Measurements from ENCODE around the gene LPGAT1. TPM values are rescaled to one million over a fixed set of nuclear protein-coding genes. Genes with fewer than 3 reads are reported as not detected.

The LPGAT1 gene
- total RNA-seq, 4 donors from 2014 or later: 26.7 to 41.4 (median 38.1) TPM

DNA sequence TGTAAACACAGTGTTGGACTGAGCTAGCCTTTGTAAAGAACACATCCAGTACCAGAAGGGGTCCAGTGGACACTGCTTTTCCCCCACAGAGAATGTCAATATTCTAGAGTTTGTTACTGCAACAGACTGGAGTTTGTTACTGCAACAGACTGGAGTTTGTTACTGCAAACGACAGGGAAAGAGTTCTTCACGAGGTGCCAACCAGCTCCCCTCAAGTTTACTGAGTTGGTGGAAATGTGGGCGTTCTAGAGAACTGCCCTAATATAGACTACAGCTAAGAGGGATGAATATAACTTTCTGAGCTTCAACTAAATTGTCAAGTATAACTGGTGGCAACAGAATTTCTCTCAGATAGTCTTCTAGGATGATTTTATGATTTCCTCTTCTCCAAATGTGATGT lies 81.3 kb downstream of the LPGAT1 start:
- TF ChIP-seq EP300 (IDR thresholded peaks at IDR 0.05) (no peak), POLR2A (IDR thresholded peaks at IDR 0.05) (no peak)
- TF ChIP-seq, protein P1, sequence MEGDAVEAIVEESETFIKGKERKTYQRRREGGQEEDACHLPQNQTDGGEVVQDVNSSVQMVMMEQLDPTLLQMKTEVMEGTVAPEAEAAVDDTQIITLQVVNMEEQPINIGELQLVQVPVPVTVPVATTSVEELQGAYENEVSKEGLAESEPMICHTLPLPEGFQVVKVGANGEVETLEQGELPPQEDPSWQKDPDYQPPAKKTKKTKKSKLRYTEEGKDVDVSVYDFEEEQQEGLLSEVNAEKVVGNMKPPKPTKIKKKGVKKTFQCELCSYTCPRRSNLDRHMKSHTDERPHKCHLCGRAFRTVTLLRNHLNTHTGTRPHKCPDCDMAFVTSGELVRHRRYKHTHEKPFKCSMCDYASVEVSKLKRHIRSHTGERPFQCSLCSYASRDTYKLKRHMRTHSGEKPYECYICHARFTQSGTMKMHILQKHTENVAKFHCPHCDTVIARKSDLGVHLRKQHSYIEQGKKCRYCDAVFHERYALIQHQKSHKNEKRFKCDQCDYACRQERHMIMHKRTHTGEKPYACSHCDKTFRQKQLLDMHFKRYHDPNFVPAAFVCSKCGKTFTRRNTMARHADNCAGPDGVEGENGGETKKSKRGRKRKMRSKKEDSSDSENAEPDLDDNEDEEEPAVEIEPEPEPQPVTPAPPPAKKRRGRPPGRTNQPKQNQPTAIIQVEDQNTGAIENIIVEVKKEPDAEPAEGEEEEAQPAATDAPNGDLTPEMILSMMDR (IDR thresholded peaks at IDR 0.05): no peak
- no peak for DNase-seq (ENCODE audit: low spot score in 2 of 2)

DNA sequence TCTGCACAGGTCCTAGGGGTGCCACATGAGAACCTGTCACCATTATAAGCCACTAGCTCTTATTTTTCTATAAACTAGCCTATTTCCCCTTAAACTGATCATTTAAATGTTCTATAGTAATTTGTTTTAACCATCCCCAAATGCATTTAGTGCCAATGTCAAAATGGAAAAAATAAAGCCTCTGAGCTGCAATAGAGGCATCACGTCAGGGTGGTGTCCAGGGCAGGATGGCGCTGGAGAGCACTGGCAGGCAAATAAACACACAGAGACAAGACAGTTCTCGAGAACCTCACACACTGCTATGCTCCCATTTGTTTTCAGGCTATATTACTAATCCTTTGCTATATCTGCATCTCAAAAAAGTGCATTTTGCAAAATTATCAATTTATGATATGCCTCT lies 81.8 kb downstream of the LPGAT1 start:
- TF ChIP-seq, protein P1 (IDR thresholded peaks at IDR 0.05): no peak
- TF ChIP-seq EP300 (IDR thresholded peaks at IDR 0.05) (no peak), POLR2A (IDR thresholded peaks at IDR 0.05) (no peak)
- Histone ChIP-seq H3K36me3 (peaks cover 0 to 38% (median 0%) of the 10 kb centered on the region in 3 donors), H3K4me1 (no peaks in the 10 kb centered on the region), H3K4me3 (no peak overlapping the region), H3K9me3 (no peaks in the 10 kb centered on the region), H3K27me3 (no peaks in the 10 kb centered on the region), H3K27ac (no peak overlapping the region)
- 77 to 82% methylated on average over 3 of the region's 3 CpGs for WGBS, 2 donors
- no peak for DNase-seq (ENCODE audit: low spot score in 2 of 2)

More for the DNA sequence above, 81.3 kb downstream of the LPGAT1 start:
- Histone ChIP-seq H3K4me1 (no peaks in the 10 kb centered on the region), H3K4me3 (no peak overlapping the region), H3K9me3 (no peaks in the 10 kb centered on the region), H3K27me3 (no peaks in the 10 kb centered on the region), H3K27ac (no peak overlapping the region), H3K36me3 (peaks cover 0 to 38% (median 0%) of the 10 kb centered on the region in 3 donors)
- 70 to 78% methylated on average over 3 of the region's 3 CpGs for WGBS, 2 donors

DNA sequence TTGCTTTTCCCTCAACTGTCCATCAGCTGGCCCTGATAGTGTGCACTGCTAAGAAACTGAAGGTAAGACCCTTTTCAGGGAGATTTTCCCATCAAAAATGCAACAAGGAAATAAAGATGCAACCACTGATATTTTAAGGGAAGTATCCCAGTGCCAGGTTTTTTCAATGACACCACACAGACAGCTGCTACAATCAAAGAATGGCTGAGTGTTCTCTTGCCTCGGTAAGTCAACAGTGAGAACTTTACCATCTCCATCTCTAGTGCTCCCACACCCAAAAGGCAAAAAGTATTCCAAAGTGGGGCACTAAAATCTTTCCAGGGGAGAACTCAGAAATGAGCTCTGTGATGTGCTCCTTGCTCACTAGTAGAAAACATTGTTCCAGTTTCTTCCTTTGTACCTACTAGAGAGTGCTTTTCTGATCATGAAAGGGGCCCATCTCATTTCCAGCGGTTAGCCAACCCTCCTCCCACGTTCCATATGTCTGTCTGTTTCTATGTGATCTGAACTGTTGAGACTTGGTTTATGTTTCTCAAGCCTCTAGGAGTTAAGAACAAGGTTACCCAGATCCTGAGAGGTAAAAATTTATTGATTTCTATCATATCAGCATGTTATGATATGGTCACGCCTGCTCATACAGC lies 87.6 kb downstream of the LPGAT1 start:
- H3K4me1 ChIP-seq: no peaks in the 10 kb centered on the region
- no peak overlapping the region for H3K27ac ChIP-seq
- 77 to 79% methylated on average over 4 of the region's 4 CpGs for WGBS, 2 donors
- H3K4me3 ChIP-seq: no peak overlapping the region
- H3K27me3 ChIP-seq: no peaks in the 10 kb centered on the region
- TF ChIP-seq POLR2A (IDR thresholded peaks at IDR 0.05): no peak
- TF ChIP-seq, protein P1 (IDR thresholded peaks at IDR 0.05): no peak
- TF ChIP-seq EP300 (IDR thresholded peaks at IDR 0.05): no peak
- no peak for DNase-seq (ENCODE audit: low spot score in 2 of 2)
- H3K36me3 ChIP-seq: peaks cover 0 to 10% (median 0%) of the 10 kb centered on the region in 3 donors
- no peaks in the 10 kb centered on the region for H3K9me3 ChIP-seq

DNA sequence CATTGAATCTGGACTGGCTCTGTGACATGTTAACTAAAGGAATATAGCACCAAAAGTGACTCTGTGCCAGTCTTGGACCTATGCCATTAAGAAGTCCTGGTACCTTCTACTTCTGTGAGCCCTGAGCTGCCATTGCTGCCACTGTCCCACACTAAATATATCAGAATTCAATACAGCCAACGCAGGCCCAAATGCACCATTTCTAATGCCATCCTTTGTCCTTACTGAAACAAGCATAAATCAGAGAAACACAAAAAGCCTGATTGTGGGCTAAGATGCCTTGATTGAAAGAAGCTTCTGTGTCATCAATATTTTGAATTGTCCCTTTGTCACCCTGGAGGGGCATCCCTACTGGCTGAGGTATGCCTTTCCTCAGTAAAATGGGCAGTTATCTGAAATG lies 88.3 kb downstream of the LPGAT1 start:
- Histone ChIP-seq H3K9me3 (no peaks in the 10 kb centered on the region), H3K4me3 (no peak overlapping the region), H3K27ac (no peak overlapping the region), H3K36me3 (peaks cover 0 to 3% (median 0%) of the 10 kb centered on the region in 3 donors), H3K27me3 (no peaks in the 10 kb centered on the region), H3K4me1 (peaks cover 0 to 7% (median 0%) of the 10 kb centered on the region in 4 donors)
- WGBS, 2 donors: 60 to 68% methylated on average over 1 of the region's 1 CpG
- DNase-seq (ENCODE audit: low spot score in 2 of 2): no peak
- TF ChIP-seq, protein P1 (IDR thresholded peaks at IDR 0.05): no peak
- TF ChIP-seq EP300 (IDR thresholded peaks at IDR 0.05) (no peak), POLR2A (IDR thresholded peaks at IDR 0.05) (no peak)

DNA sequence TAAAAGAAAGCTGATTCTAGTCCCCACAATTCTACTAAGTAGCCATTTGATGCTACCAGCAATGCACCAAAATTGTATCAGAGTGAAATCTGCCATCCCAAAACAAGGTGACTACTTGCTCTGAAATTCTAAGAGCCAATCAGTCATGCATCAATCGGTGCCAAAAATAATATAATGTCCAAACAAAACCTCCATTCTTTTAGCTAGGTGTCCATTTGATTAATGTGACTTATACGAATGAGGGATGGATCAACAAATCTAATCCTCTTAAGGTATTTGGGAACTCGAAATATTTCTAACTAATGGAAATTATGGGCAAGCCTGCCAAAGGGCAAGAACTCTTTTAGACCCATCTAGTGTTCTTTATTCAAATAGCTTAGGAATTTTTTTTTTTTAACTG lies 88.8 kb downstream of the LPGAT1 start:
- Histone ChIP-seq H3K36me3 (no peaks in the 10 kb centered on the region), H3K27ac (no peak overlapping the region), H3K9me3 (no peaks in the 10 kb centered on the region), H3K4me3 (no peak overlapping the region), H3K4me1 (peaks cover 0 to 9% (median 0%) of the 10 kb centered on the region in 4 donors), H3K27me3 (no peaks in the 10 kb centered on the region)
- no peak for DNase-seq (ENCODE audit: low spot score in 2 of 2)
- TF ChIP-seq EP300 (IDR thresholded peaks at IDR 0.05) (no peak), POLR2A (IDR thresholded peaks at IDR 0.05) (no peak)
- TF ChIP-seq, protein P1 (IDR thresholded peaks at IDR 0.05): no peak
- 61 to 68% methylated on average over 3 of the region's 3 CpGs for WGBS, 2 donors
